ENCODE results near the gene NXN.
A peak's percentile ranks its signal among the peaks of the same experiment; 100 is the strongest.

The NXN gene

GRCh38 chr17:979539-980405 lies at the start of gene NXN:
Gene NXN, minus strand, starts transcription at chr17:979776.
- peak; percentile 86 for DNase-seq

- no peak for DNase-seq
Measured at GRCh38 chr17:1027044-1027443, 47.5 kb upstream of the NXN start.

DNA sequence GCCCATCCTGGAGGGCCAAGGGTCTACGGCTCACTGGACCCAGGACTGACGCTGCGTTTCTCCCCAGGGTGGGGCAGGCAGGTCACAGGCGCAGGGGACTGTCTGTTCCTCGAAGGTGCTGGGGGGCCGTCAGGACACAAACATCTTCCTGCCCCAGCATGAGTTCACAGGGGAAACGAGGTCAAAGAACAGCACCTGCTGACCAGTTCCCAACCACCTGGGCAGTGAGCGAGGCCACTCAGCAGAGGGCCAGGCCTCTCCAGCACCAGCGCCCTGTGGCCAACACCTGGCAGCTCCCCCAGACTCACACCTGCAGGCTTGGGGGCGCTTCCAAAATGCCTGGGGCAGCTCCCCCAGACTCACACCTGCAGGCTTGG lies 47.0 kb upstream of the NXN start:
- DNase-seq, result no peak

GRCh38 chr17:1025733-1026598 lies 46.4 kb upstream of the NXN start:
- DNase-seq, result no peak

- no peak for DNase-seq
Measured at GRCh38 chr17:1024076-1024475, 44.5 kb upstream of the NXN start.

DNA sequence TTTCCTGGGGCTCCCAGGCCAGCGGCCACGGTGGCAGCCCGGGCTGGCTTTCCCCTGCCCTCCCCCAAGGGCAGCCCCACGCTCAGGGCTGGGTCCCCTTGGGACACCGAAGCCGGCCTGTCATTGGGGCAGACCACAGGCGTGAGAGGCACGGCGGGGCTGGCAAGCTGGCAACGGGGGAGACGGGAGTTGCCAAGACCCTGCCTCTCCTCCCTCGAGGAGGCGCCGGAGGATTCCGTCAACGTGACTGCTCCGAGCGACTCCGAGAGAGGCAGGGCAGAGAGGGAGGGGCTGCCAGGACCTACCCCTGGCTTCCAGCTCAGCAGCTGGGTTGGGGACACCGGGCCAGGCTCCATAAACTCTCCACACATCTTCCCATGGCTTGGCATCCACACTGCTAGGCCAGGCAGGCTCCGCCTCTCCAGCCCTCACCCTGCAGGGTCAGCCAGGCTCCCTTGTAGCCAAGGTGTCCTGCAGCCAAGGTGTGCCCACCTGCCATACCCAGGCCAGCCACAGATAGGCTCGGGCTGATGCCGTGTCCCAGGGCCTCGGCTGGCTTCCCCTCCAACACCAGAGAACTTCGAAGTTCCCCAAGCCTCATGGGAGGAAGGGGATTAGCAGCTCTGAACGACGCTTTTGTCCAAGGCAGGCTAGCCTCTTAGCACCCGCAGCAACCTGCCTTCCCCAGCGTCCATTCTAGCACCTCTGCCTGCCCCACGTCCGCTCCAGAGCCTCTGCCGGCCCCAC lies 42.9 kb upstream of the NXN start:
- no peak for DNase-seq

GRCh38 chr17:1021147-1021546 lies 41.6 kb upstream of the NXN start:
- DNase-seq, result no peak

DNA sequence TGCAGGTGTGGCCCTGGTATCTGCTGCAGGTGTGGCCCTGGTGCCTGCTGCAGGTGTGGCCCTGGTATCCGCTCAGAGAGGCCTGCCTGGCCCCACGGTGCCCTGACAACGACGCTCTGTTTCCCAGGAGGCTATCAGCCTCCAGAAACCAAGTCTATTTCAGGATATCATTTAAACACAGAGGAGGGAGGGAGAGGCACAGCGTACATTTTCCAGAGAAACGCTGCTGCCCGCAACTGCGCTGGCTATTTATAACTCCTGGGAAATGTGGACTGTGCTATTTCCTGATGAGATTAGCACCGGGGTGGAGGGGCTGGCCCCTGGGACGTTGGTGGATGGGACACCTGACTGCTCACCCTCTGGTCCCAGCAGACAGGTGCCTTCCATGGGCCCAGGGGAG lies 39.9 kb upstream of the NXN start:
- DNase-seq, result no peak

GRCh38 chr17:1018547-1018946 lies 39.0 kb upstream of the NXN start:
- no peak for DNase-seq

DNA sequence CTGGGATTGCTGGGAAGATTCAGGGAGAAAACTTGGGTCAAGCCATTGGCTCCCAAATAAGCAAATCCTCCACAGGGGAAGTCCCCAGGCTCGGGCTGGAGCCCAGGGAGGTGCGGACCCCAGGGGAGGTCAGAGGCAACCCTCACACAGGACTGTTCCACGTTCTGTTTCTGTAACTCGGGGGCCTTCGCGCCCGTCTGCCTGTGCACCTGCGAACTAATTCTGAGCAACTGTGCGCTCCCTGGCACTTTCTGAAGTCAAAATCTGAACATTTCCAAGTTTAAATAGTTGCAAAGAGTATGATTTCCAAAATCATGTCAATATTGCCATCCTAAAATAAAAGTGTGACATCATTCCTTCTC lies 34.1 kb upstream of the NXN start:
- DNase-seq, result no peak

DNA sequence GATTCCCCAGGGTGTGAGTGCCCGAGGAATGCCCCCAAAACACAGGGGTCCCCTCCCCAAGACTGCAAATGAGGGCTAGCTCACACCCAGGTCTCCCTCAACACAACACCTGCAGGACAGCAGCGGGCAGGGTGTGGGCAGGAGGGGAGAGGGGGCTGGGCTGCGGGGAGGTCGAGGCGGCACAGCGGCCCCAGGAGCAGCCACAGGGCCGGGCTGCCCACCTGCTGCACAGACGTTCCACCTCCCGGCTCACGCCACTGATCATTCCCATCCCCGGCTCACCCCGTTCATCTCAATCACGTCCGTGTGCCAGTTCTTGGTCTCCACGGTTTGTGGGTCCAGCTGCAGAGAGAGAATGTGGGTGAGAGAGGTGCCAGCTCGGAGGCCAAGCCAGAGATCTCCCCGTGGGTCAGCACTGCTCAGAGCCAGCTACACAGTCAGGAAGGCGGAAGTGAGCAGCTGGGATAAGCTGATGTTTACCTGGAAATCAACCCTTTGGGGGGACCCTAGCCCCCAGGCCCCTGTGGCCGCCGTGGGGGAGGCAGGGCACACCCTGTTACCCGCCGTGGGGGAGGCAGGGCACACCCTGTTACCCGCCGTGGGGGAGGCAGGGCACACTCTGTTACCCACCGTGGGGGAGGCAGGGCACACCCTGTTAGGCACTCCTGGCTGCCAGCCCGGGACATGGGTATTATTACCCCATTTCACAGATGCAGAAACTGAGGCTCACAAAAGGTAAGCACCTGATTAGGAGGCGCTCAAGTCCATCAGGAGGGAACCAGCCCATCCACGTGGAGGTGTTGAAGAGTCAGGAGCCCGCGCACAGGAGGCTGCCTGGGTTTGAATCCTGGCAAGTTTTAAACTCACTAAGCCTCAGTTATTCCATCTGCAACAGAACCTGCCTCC lies 33.5 kb upstream of the NXN start:
- DNase-seq, result no peak

GRCh38 chr17:1011760-1012735 lies 32.5 kb upstream of the NXN start:
- DNase-seq, result no peak

DNA sequence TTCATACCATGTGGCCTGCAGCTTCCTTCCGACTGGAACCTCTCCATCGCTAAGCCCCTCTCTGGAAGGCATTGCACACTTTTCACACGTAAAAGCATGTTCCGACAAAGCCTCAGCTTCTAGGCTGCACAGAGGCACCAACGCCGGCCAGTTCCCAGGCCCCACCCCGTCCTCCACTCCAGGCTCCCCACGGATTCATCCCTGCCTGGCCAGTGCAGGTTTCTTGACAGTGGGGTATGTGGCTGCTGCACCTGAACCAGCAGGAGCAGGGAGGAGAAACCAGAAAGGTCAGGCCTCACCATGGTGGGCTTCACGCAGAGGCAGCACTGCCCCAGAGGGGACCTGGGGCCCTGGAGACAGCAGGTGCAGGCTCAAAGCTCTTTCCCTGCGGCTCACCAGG lies 31.6 kb upstream of the NXN start:
- no peak for DNase-seq

DNA sequence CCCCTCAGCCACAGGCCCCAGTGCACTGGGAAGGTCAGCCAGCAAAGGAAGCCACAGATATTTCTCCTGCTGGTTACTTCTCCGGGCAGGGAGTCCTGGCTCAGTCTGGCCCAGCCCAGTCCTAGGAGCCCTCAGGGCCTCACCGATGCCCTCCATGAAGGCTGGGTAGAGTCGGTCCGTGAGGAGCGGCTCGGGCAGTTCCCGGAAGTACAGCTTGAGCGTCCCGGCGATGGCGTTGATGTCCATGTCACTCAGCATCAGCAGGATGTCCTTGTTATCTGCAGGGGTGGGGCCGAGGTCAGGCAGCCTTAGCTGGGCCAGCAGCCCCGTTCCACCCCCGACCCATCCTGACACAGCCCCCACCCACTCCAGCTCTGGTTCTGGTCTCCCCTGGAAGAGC lies 31.0 kb upstream of the NXN start:
- DNase-seq, result no peak

DNA sequence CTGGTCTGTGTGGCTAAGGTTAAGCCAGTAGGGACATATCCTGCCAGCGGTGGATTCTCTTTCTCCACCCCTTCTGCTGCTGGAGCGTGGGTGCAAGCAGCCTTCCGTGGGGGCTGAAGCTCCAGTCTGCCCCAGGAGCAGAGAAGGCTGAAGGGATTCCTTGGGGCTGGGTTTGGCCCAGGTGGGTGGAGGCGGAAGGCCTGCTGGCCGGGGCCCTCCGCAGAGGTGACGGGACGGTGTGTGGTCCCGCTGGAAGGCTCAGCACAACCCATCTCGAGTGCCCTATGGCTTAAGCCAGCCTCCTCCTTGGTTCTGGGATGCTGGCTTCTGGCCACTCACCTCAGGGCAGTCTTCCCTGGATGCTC lies 30.5 kb upstream of the NXN start:
- no peak for DNase-seq

DNA sequence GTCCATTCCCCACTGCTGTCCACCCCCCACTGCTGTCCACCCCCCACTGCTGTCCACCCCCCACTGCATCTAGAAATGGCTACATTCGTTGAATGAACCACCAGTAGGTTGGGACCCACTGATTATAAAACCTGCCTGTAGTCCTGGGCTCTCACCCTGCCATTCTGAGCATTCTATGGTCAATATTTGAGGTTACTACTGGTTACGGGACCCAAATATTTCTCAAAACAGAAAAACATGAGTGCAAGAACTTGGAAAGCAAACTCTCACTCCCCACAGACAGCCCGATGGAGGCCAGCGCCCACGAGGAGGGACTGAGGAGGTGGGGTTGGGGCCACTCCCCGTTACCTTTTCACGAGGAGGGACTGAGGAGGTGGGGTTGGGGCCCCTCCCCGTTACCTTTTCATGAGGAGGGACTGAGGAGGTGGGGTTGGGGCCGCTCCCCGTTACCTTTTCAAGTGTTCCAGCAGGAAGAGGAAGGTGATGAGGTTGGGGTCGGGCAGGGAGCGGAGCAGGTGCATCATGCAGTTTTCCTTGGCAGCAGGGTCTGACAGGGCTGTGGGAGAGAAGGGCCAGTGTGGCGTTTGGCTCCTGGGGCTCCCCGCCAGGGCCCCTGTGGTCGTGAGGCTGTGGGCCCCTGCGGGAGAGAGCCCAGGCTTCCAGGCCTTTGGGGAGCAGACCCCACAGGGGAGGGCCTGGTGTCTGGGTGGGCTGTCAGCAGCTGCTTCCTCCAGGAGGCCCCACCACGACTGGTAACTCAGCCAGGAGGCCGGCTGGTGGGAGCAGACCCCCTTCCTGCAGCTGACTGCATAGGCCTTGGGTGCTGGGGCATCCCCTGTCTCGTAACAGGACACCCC lies 29.9 kb upstream of the NXN start:
- DNase-seq, result no peak

DNA sequence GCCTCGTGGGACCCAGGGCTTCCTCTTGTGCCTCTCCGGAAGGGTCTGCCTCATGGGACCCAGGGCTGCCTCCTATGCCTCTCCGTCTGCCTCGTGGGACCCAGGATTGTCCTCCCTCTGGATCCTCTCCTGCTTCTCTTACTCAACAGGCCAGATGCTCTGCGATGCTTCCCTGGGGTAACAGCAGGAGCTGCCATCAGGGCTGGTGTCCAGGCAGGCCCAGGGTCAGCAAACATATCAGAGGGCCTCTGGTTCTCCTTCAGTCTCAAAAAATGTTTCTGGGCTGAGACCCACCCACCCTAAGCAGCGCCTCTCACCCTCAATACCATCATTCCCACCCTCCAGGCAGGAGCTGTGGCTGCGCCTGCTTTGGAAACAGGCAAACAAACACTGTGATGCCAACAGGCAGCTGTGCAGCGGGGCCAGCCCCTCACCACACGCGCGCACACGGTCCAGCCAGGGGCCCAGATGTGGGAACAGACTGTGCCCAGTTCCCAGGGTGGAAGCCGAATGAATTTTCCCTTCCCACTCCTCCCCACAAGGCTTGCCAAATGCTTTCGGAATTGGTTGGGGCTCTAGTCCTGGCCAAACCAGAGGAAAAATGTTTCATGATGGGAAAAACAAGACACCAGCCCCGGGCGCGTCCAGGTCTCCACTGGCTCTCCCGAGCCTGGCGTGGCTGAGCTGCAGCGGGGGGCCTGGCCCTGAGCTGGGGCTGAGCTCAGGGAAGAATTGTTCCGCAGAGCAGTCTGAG lies 28.6 kb upstream of the NXN start:
- no peak for DNase-seq

DNA sequence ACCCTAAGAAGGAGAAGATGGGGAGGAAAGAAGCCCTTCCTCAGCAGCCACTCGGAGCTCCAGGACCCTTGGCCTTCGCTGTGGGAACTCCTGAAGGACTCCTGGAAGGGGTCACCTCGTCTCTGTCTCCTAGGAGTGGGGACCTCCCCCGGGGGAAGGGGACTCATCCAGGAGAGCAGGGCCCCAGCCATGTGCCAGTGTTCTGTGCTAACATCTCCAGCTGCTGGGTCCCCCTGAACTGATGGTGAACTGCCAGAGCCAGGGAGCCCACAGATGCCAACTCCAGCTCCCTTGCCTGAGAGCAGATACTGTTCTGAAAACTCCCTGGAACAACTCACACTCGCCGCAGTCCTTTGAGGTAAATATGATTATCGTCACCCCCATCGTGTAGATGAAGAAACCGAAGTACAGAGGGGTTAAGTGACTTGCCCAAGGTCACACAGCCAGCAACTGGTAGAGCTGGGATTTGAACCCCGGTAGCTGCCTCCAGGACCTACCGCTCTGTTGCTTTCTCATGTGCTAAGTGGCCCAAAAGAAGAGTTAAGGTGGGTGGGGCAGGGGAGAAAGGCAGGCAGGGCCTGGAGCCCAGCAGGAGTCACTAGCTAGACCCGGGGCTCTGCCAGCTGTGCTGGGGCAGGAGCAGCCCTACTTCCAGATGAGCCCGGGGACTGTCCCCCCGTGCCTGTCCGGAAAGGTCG lies 27.9 kb upstream of the NXN start:
- DNase-seq, result no peak

DNA sequence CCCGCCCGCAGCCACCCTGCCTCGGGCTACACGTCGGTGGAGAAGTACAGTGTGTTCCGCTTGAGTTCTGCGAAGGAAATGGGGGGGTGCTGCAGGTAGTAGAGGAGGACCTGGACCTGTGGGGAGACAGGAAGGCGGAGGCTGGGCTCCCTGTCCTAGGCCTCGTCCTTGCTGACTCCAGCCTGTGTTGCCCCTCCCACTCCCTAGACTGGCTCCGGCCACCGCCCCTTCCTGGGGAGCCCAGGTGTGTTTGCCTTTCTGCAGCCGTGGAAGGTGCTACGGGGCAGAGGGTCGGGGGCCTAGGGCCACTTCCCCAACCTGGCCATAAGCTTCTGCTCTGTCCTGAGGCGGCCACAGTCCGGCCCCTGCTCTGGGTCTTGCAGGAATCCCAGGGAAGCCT lies 26.5 kb upstream of the NXN start:
- DNase-seq, result no peak

All from activated CD4-positive, alpha-beta T cell treated with anti-CD3 and anti-CD28 coated beads, Interleukin-2, amount 50 U/mL, for 16 hours (primary cell).